Activated CD8-positive, alpha-beta T cell treated with anti-CD3 and anti-CD28 coated beads for 36 hours (primary cell): ENCODE data around the gene NUDC. TPM values are rescaled to one million over a fixed set of nuclear protein-coding genes. Genes with fewer than 3 reads are reported as not detected.

Source experiments
- ATAC-seq: fragments of 200-7000 bp; cut with Tn5 transposase; one replicate; pipeline ENCODE4 v1.10.0; 2021; ENCODE audit warnings: mild to moderate bottlenecking, moderate library complexity
- CTCF ChIA-PET: fragments of 350-600 bp; sonication (Branson Sonifier 250); formaldehyde crosslinking; loops from one replicate; lab custom pipeline; 2021; ENCODE audit warnings: antibody characterized with exemption; lab: Charles Lee
- POLR2A ChIA-PET: fragments of 350-600 bp; sonication (Branson Sonifier 250); formaldehyde crosslinking; loops from one replicate; lab custom pipeline; 2021; ENCODE audit warnings: antibody characterized with exemption; lab: Charles Lee
- DNase-seq: peaks from one replicate; pipeline ENCODE4 v3.0.0-alpha.2; 2020
- H3K27ac Mint-ChIP-seq: one replicate; pipeline ENCODE4 v1.8.0; 2021; ENCODE audit warnings: mild to moderate bottlenecking, mixed read lengths
- H3K27me3 Mint-ChIP-seq: one replicate; pipeline ENCODE4 v1.8.0; 2021; ENCODE audit warnings: mixed read lengths
- H3K36me3 Mint-ChIP-seq: one replicate; pipeline ENCODE4 v1.8.0; 2021; ENCODE audit warnings: low read depth, mixed read lengths
- H3K4me1 Mint-ChIP-seq: one replicate; pipeline ENCODE4 v1.8.0; 2021; ENCODE audit warnings: low read depth, mixed read lengths
- H3K4me3 Mint-ChIP-seq: one replicate; pipeline ENCODE4 v1.8.0; 2021; ENCODE audit warnings: mild to moderate bottlenecking, moderate library complexity, mixed read lengths
- H3K9me3 Mint-ChIP-seq: one replicate; pipeline ENCODE4 v1.8.0; 2021; ENCODE audit warnings: mixed read lengths
- CTCF ChIP-seq: fragments of 200-600 bp; IDR thresholded peaks from one replicate; pipeline ENCODE4 v1.8.0; 2022; ENCODE audit warnings: antibody characterized with exemption, mild to moderate bottlenecking
- intact Hi-C: fragments of 100-400 bp; cut with micrococcal nuclease; formaldehyde crosslinking; loops from one replicate; pipeline ENCODE4 v1.10.0; 2022
- total RNA-seq, 2 experiments: library from RNA; stranded (reverse); gene quantifications; one replicate each; pipeline ENCODE4 v1.2.3, GENCODE V29; 2021

NUDC gene
- total RNA-seq, 2 experiments from 2014 or later, result 97.0 to 103 TPM

- ATAC-seq, result no peak
- POLR2A ChIA-PET, result no interaction called here
- intact Hi-C loops, result no loop called here
- no peak for TF ChIP-seq CTCF
- Mint-ChIP-seq H3K27me3 (no peaks in the 10 kb centered on the region), H3K9me3 (no peaks in the 10 kb centered on the region), H3K4me3 (no peak overlapping the region), H3K36me3 (peaks cover 47% of the 10 kb centered on the region), H3K4me1 (peaks cover 8% of the 10 kb centered on the region), H3K27ac (no peak overlapping the region)
- DNase-seq, result no peak
- CTCF ChIA-PET, result no interaction called here
Measured at GRCh38 chr1:26932531-26932930, 11.0 kb downstream of the NUDC start.

GRCh38 chr1:26936823-26937222, 15.3 kb downstream of the NUDC start:
- no peak overlapping the region for H3K27ac Mint-ChIP-seq
- no peaks in the 10 kb centered on the region for H3K27me3 Mint-ChIP-seq
- POLR2A ChIA-PET, result interaction anchor here (0.7 to 1.0 kb wide), 2 partner anchors 9 to 48 kb away, joined by 3 read pairs; no protein-coding TSS in a partner anchor
- no peak overlapping the region for H3K4me3 Mint-ChIP-seq
- CTCF ChIA-PET, result no interaction called here
- H3K36me3 Mint-ChIP-seq, result peaks cover 35% of the 10 kb centered on the region
- DNase-seq, result no peak
- no peak for TF ChIP-seq CTCF
- H3K9me3 Mint-ChIP-seq, result no peaks in the 10 kb centered on the region
- intact Hi-C loops, result no loop called here
- ATAC-seq, result no peak
- peaks cover 5% of the 10 kb centered on the region for H3K4me1 Mint-ChIP-seq

GRCh38 chr1:26938004-26938658, 16.6 kb downstream of the NUDC start:
- DNase-seq (no peak), ATAC-seq (no peak)
- ChIA-PET POLR2A (interaction anchor here (1.1 to 1.2 kb wide), 2 partner anchors 12 to 38 kb away, joined by 3 to 4 read pairs; no protein-coding TSS in a partner anchor), CTCF (no interaction called here)
- Mint-ChIP-seq H3K27me3 (no peaks in the 10 kb centered on the region), H3K4me3 (no peak overlapping the region), H3K27ac (no peak overlapping the region), H3K9me3 (no peaks in the 10 kb centered on the region), H3K36me3 (peaks cover 40% of the 10 kb centered on the region), H3K4me1 (peaks cover 5% of the 10 kb centered on the region)
- TF ChIP-seq CTCF, result no peak
- intact Hi-C loops, result no loop called here

- ATAC-seq, result no peak
- no peaks in the 10 kb centered on the region for H3K9me3 Mint-ChIP-seq
- POLR2A ChIA-PET, result interaction anchor here (1.2 kb wide), 1 partner anchor 38 kb away, joined by 3 read pairs; no protein-coding TSS in a partner anchor
- peaks cover 5% of the 10 kb centered on the region for H3K4me1 Mint-ChIP-seq
- H3K27me3 Mint-ChIP-seq, result no peaks in the 10 kb centered on the region
- no peak overlapping the region for H3K27ac Mint-ChIP-seq
- TF ChIP-seq CTCF, result no peak
- intact Hi-C loops, result no loop called here
- no peak for DNase-seq
- CTCF ChIA-PET, result no interaction called here
- H3K36me3 Mint-ChIP-seq, result peaks cover 40% of the 10 kb centered on the region
- no peak overlapping the region for H3K4me3 Mint-ChIP-seq
Measured at GRCh38 chr1:26938659-26939025, 17.1 kb downstream of the NUDC start.

GRCh38 chr1:26941311-26941710, 19.8 kb downstream of the NUDC start:
- Mint-ChIP-seq H3K4me3 (no peak overlapping the region), H3K27me3 (no peaks in the 10 kb centered on the region), H3K9me3 (no peaks in the 10 kb centered on the region), H3K36me3 (peaks cover 40% of the 10 kb centered on the region), H3K27ac (no peak overlapping the region), H3K4me1 (no peaks in the 10 kb centered on the region)
- TF ChIP-seq CTCF, result no peak
- ATAC-seq (no peak), DNase-seq (no peak)
- POLR2A ChIA-PET, result no interaction called here
- intact Hi-C loops, result no loop called here
- CTCF ChIA-PET, result no interaction called here
